Ascending aorta (tissue), 2 donors: Measurements from ENCODE around the gene ARAP2. TPM values are rescaled to one million over a fixed set of nuclear protein-coding genes. Genes with fewer than 3 reads are reported as not detected.

ENCODE experiments used
- DNase-seq, 2 donors: peaks; one replicate each; pipeline ENCODE4 v3.0.0-alpha.2; 2019; ENCODE audit warnings: low spot score in 2 of 2
- H3K27ac ChIP-seq, 2 donors: fragments of 200-600 bp; sonication (generic); one replicate each; pipeline ENCODE4 v1.5.1; 2016 to 2017; ENCODE audit warnings: mild to moderate bottlenecking in 1 of 2
- H3K27me3 ChIP-seq: fragments of 200-600 bp; sonication (generic); one replicate; pipeline ENCODE4 v1.5.1; 2017
- H3K36me3 ChIP-seq, 2 donors: fragments of 200-600 bp; sonication (generic); one replicate each; pipeline ENCODE4 v1.5.1; 2016
- H3K4me1 ChIP-seq, 2 donors: fragments of 200-600 bp; sonication (generic); one replicate each; pipeline ENCODE4 v1.5.1; 2016 to 2017; ENCODE audit warnings: mild to moderate bottlenecking in 1 of 2
- H3K4me3 ChIP-seq, 2 donors: fragments of 200-600 bp; sonication (generic); one replicate each; pipeline ENCODE4 v1.5.1; 2016 to 2017; ENCODE audit warnings: mild to moderate bottlenecking in 1 of 2
- H3K9me3 ChIP-seq, 2 donors: fragments of 200-600 bp; sonication (generic); one replicate each; pipeline ENCODE4 v1.5.1; 2016
- intact Hi-C: fragments of 100-400 bp; cut with DNase I; formaldehyde crosslinking; loops from one replicate; pipeline ENCODE4 v1.15.1; 2023
- total RNA-seq: library from RNA; depleted of rRNA; stranded (reverse); fragments of >200 nt; gene quantifications from one replicate; pipeline ENCODE4 v1.1.0, GENCODE V29; 2016
- TF ChIP-seq, protein P1 (sequence below), 3 experiments: fragments of 200-600 bp in 2 of 3; fragments of 450-650 bp in 1 of 3; sonication (generic) in 2 of 3; IDR thresholded peaks; one replicate each; pipeline ENCODE4 v1.5.1; 2016 to 2019; ENCODE audit warnings: antibody characterized with exemption in 3 of 3, mild to moderate bottlenecking in 1 of 3, moderate library complexity in 1 of 3

The ARAP2 gene
- total RNA-seq, 1 donor from 2014 or later = 12.2 TPM

DNA sequence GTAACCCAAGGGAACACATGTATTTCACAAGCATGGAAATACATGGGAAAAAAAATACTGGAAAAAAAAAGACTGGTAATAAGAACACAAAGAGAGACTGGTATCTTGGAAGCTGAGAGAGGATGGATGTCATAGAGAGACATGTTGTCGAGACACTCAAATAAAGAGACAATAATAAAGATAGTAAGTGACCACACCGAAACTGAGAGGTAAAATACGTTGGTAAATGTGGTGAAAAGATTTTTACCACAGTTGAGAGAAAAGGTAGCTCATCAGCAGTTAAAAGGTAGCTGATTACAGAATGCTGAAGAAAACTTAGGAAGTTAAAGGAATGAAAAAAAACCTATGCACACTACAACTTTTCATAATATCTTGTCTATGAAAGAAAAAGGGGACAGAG lies 81.1 kb downstream of the ARAP2 start:
- Histone ChIP-seq H3K4me1 (no peaks in the 10 kb centered on the region), H3K36me3 (no peaks in the 10 kb centered on the region), H3K27ac (no peak overlapping the region), H3K4me3 (no peak overlapping the region), H3K27me3 (no peaks in the 10 kb centered on the region), H3K9me3 (no peaks in the 10 kb centered on the region)
- DNase-seq = no peak
- TF ChIP-seq, protein P1, sequence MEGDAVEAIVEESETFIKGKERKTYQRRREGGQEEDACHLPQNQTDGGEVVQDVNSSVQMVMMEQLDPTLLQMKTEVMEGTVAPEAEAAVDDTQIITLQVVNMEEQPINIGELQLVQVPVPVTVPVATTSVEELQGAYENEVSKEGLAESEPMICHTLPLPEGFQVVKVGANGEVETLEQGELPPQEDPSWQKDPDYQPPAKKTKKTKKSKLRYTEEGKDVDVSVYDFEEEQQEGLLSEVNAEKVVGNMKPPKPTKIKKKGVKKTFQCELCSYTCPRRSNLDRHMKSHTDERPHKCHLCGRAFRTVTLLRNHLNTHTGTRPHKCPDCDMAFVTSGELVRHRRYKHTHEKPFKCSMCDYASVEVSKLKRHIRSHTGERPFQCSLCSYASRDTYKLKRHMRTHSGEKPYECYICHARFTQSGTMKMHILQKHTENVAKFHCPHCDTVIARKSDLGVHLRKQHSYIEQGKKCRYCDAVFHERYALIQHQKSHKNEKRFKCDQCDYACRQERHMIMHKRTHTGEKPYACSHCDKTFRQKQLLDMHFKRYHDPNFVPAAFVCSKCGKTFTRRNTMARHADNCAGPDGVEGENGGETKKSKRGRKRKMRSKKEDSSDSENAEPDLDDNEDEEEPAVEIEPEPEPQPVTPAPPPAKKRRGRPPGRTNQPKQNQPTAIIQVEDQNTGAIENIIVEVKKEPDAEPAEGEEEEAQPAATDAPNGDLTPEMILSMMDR (IDR thresholded peaks at IDR 0.05) = no peak
- intact Hi-C loops = no loop called here

DNA sequence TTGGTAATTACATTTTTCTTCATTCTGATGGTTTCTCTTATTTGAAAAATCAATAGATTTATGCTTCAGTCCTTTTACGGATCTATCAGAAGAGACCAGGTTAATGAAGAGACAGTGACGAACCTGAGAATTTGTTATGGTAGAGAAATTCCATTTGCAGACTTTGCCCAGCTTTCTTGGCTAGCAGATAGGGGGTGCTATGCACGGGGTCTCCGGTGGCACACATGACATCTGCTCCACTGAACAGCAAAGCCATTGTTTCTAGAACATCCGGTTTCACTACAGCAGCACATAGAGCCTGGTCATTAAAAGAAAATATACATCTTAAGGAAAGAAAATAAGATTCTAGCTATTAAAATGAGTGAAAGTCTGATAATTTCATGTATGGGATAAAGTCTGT lies 85.1 kb downstream of the ARAP2 start:
- no peak for DNase-seq
- TF ChIP-seq, protein P1 (IDR thresholded peaks at IDR 0.05) = no peak
- no peaks in the 10 kb centered on the region for H3K27me3 ChIP-seq
- intact Hi-C loops = no loop called here
- H3K4me1 ChIP-seq = no peaks in the 10 kb centered on the region
- H3K9me3 ChIP-seq = no peaks in the 10 kb centered on the region
- no peak overlapping the region for H3K4me3 ChIP-seq
- no peak overlapping the region for H3K27ac ChIP-seq
- no peaks in the 10 kb centered on the region for H3K36me3 ChIP-seq

DNA sequence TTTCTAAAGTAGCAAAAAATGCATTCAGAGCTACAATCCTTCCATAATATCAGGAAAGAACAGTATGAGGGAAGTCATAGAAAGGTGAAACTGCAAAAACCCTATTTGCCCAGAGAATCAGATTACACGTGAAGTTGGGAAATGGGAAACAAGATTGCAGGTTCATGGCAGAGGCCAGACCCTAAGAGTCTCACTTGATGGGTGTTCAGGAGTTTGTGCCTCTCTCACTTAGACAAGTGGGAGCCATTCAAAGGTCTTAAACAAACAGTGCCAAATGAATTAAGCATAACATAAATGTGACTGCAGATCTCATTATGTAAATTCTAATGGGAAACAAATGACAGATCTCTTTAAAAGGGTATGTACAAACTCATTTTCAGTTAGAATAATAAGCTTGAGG lies 91.6 kb downstream of the ARAP2 start:
- H3K27ac ChIP-seq = no peak overlapping the region
- intact Hi-C loops = no loop called here
- no peak overlapping the region for H3K4me3 ChIP-seq
- H3K27me3 ChIP-seq = no peaks in the 10 kb centered on the region
- TF ChIP-seq, protein P1 (IDR thresholded peaks at IDR 0.05) = no peak
- no peak for DNase-seq
- H3K36me3 ChIP-seq = no peaks in the 10 kb centered on the region
- no peaks in the 10 kb centered on the region for H3K4me1 ChIP-seq
- H3K9me3 ChIP-seq = no peaks in the 10 kb centered on the region

DNA sequence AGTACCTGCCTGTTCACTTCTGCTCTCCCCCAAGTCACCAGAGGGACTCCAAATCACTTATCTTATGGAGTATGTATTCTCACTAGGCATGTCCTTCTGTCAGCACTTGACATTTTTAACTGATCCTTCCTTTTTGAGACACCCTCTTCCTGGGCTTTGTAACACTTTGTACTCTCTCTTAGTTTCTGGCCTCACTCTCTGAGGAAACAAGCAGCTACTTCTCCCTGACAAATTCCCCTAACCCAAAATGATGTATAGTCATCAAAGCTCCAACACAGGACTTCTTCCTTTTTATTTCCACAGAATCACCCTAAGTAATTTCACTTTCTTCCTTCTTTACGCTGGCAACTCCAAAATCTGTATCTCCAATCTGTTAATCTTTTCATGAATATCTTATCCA lies 101.8 kb downstream of the ARAP2 start:
- intact Hi-C loops = no loop called here
- H3K27ac ChIP-seq = no peak overlapping the region
- DNase-seq = no peak
- H3K9me3 ChIP-seq = no peaks in the 10 kb centered on the region
- TF ChIP-seq, protein P1 (IDR thresholded peaks at IDR 0.05) = no peak
- no peaks in the 10 kb centered on the region for H3K4me1 ChIP-seq
- H3K27me3 ChIP-seq = no peaks in the 10 kb centered on the region
- H3K36me3 ChIP-seq = no peaks in the 10 kb centered on the region
- no peak overlapping the region for H3K4me3 ChIP-seq

DNA sequence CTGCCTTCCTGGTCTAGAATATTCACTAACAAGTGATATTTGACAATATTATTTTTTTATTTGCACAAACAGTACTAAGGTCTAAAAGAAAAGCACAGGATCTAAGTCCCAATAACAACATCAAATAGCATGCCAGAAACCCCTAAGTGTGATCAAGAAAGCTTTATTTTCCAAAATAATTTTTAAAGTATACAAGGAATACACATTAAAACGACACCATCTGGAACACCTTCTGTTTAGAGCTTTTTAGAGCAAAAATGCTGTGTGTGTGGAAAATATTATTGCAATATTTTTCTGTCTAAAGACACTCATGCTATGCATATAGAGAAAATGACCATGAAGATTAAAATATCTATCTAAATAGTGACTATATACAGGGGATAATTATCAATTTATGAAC lies 103.1 kb downstream of the ARAP2 start:
- TF ChIP-seq, protein P1 (IDR thresholded peaks at IDR 0.05) = no peak
- Histone ChIP-seq H3K27ac (no peak overlapping the region), H3K4me1 (no peaks in the 10 kb centered on the region), H3K4me3 (no peak overlapping the region), H3K36me3 (no peaks in the 10 kb centered on the region), H3K9me3 (no peaks in the 10 kb centered on the region), H3K27me3 (no peaks in the 10 kb centered on the region)
- DNase-seq = no peak
- intact Hi-C loops = no loop called here

DNA sequence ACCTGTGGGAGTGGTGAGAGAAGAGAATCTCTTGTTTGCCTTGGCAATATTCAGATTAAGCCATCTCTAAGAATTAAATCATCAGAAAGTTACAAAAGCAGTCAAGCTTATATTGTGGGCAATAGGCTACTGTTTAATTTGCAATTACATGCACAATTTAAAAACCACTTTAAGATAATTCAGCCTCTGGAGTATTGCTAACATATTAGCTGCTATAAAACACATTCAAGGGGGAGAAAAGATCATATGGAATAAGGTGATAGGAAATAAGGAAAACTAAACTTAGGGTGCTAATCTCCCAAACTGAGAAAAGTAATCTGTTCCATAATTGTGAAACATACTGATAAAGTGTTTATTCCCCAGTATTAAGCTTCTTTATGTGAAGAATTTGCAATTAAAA lies 103.9 kb downstream of the ARAP2 start:
- Histone ChIP-seq H3K36me3 (no peaks in the 10 kb centered on the region), H3K4me3 (no peak overlapping the region), H3K27ac (no peak overlapping the region), H3K27me3 (no peaks in the 10 kb centered on the region), H3K4me1 (no peaks in the 10 kb centered on the region), H3K9me3 (no peaks in the 10 kb centered on the region)
- no peak for DNase-seq
- intact Hi-C loops = no loop called here
- TF ChIP-seq, protein P1 (IDR thresholded peaks at IDR 0.05) = no peak
